HG02885 (cell line): ENCODE measurements around the gene LTB.
A peak's percentile ranks its signal among the peaks of the same experiment; 100 is the strongest.

Experiments used
- ATAC-seq: cut with Tn5 transposase; IDR thresholded peaks from one replicate; pipeline ENCODE4 v1.9.1; 2021; ENCODE audit warnings: mild to moderate bottlenecking; ENCODE audit not compliant: unreplicated experiment, poor library complexity

The LTB gene

DNA sequence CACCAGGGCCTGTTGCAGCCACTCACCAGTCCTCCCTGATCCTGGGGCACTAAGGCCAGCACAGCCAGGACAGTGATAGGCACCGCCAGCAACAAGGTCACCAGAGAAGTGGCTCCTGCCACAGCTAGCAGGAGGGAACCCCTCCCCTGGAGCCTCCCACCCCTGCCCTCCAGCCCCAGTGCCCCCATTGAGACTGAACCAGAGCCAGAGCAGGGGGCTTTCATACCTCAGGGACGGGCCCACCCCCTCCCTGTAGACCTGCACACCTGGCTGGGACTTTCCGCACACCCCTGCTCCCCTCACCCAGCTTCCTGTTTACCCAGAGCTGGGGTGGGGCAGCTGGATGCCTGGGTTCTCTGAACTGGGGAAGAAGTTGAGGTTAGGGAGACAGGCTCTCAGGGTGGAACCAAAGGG, at the start of gene LTB:
Gene LTB (minus strand): TSS at position 195 of the 414 bp plus-strand sequence. CDS start 7 bp downstream, at position 188.
- no peak for ATAC-seq

DNA sequence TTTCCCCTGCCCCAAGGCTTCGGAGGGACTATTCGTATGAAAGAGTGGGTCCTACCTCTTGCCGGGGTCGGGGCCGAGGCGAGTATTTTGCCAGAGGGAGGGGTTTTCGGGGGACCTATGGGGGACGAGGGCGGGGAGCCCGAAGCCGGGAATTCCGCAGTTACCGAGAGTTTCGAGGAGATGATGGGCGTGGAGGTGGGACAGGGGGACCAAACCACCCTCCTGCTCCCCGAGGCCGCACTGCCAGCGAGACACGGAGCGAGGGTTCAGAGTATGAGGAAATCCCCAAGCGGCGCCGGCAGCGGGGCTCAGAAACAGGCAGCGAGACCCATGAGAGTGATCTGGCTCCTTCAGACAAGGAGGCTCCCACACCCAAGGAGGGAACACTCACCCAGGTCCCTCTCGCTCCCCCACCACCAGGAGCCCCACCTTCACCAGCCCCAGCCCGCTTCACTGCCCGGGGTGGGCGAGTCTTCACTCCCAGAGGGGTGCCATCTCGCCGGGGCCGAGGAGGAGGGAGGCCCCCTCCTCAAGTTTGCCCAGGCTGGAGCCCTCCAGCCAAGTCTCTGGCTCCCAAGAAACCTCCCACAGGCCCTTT, 49.6 kb upstream of the LTB start:
- ATAC-seq: no peak

DNA sequence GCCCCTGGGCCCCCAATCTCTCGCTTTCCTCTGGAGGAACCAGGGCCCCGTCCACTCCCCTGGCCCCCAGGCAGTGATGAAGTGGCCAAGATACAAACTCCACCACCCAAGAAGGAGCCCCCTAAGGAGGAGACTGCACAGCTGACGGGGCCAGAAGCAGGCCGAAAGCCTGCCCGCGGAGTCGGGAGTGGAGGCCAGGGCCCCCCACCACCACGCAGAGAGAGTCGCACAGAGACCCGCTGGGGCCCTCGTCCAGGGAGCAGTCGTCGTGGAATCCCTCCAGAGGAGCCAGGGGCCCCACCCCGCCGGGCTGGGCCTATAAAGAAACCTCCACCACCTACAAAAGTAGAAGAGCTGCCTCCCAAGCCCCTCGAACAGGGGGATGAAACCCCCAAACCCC, 49.0 kb upstream of the LTB start:
- ATAC-seq: no peak

- no peak for ATAC-seq
Observed at GRCh38 chr6:31630177-31630934, 48.1 kb upstream of the LTB start.

DNA sequence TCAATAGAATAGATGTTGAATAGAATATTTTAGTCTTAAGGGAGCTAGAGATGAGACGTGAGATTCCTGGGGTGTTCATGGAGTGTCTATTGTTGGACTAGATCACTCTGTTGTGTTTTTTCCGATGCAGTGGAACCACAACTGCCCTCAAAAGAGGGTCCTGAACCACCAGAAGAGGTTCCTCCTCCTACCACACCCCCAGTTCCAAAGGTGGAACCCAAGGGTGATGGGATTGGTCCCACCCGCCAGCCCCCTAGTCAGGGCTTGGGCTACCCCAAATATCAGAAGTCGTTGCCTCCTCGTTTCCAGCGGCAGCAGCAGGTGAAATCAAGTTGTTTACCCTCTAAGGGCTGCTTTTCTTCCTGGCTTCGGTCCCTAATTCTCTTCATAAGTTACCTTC, 46.8 kb upstream of the LTB start:
- ATAC-seq: no peak

DNA sequence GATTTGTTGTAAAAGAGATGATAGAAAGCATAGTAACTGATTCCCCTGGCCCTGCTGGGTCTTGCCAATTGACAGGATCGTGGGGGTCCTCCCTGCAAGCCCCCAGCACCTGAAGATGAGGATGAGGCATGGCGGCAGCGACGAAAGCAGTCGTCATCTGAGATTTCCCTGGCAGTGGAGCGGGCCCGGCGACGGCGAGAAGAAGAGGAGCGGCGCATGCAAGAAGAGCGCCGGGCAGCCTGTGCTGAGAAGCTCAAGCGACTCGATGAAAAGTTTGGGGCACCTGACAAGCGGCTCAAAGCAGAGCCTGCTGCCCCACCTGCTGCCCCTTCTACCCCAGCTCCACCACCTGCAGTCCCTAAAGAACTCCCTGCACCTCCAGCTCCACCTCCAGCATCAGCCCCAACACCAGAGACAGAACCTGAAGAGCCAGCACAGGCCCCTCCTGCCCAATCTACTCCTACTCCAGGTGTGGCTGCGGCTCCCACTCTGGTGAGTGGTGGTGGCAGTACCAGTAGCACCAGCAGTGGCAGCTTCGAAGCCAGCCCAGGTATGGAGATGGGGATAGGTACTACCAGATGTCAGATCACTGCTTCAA, 45.6 kb upstream of the LTB start:
- ATAC-seq: no peak

DNA sequence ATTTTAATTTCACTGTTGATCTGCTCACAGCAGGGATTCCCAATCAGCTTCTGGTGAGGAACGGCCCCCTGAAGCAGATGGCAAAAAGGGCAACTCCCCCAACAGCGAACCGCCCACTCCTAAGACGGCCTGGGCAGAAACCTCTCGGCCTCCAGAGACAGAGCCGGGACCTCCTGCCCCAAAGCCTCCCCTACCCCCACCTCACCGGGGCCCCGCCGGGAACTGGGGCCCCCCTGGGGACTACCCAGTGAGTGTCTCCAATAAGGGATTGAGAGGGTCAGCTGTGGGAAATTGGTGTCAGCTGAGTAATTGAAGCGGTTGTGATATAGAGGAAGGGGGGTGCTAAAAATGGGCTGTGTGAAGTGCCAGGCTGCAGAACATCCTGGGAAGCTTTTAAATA, 44.7 kb upstream of the LTB start:
- no peak for ATAC-seq

DNA sequence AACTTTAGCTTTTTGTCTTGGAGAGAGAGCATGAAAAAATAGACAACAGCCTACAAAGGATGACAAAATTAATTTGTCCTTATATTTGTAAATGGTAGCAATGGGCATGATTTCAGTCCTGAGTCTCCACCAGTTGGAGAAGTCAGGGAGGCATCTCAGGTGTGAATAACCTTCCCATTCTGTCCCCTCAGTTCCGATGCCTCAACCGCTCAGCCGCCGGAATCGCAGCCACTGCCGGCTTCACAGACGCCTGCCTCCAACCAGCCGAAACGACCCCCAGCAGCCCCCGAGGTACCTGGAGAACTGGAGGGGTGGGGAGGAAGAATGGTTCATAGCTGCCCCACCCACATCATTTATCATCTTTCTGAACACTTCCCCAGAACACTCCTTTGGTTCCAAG, 41.8 kb upstream of the LTB start:
- ATAC-seq: no peak

GRCh38 chr6:31622684-31623091, 40.5 kb upstream of the LTB start:
- ATAC-seq: no peak

DNA sequence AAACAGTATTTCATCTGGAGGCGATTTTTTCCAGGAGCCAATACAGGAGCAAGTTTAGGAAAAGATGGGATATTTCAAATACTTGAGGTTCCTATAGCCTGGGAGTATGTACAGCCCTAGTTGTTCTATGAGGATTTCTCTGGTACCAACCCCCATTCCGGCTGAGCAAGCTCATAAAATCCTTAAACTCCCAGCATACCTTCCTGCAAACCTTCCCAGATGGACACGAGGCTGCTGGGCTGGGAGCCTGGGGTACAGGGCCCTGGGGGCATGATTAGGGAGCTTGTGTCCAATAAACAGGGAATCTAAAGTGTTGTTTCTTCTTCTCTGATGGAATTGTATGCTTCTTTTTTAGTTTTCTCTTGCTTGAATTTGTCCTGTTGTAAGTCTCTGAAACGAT, 39.8 kb upstream of the LTB start:
- no peak for ATAC-seq

DNA sequence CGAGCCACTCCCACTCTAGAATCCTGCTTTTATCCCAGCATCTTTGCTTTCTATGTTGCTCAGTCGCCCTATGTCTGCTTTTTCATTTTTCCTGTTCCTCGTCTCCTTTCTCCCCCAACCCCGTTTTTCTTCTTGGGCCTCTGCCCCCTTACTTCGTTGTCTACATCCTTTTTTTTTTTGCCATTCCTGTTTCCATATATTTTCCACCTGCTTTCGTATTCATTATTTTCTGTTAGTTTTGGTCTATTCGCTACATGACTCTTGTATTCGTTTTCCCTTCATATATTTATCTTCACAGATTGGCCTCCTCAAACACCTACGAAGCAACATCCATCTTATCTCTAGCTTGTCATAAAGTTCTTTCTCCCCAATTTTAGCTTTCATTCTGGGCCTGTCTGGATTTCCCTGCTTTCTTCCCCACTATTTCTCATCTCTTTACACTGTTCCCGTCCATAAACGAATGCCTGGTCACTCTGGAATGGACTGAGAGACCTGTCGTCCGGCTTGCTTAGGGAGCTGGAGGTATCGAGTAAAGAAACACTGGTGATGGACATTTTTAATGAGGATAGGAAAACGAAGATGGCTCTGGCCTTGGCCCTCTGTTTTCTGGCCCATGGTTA, 39.2 kb upstream of the LTB start:
- ATAC-seq: no peak

DNA sequence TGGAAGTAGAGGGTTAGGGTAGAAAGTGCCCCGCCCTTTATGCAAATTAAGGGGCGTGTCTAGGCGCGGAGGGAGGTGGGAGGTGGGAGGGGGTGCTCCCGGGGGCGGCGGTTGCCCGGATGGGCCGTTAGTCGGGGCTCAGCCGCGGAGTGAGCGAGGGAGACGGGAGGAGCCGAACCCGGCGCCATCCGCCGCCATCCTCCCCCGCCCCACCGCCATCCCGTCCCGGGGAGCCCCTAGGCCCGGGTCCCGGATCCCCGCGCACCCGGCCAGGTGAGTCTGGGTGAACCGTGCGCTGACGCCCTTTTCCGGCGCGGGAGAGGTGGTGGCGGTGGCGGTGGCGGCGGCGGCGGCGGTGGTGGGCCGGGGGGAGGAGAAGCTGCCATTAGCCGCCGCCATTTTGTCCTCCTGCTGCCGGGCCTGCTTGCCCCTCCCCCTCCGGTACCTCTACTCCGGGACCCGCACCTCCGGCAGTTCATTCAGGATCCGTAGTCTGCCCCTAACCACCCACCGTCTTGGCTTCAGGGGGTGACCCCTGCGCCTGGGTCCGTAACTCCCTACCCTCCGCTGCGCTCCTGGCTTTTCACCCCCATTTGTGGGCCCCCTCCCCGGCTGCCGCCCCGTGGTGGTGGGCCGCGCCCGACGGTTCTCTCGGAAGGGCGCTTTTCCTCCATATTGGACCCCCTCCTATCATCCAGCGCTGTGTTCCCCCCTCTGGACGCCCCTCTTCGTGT, 38.5 kb upstream of the LTB start, which contains the start of gene PRRC2A:
Gene PRRC2A (plus strand): TSS at position 130 of the 734 bp plus-strand sequence. CDS start 2,075 bp downstream, outside the sequence.
- peak; percentile 65 for ATAC-seq

GRCh38 chr6:31619805-31620585, 37.8 kb upstream of the LTB start:
- ATAC-seq: peak; percentile 85

DNA sequence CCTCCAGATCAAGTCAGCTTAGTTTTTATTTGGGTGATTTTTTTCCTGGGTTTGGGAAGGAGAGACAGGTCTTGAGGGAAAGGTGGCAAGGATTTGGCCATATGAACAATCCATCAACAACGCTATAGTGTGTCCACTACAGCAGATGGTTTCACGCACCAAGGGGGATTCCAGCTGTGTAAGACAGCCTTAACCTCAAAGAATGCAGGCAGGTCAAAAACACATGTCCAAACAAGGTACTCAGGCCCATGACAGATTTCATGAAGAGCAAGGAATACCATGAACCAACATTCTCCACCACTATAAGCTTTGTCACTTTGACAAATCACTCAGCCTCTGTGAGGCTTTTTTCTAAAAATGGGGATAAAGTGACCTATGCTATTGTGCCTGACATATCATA, 34.8 kb upstream of the LTB start:
- no peak for ATAC-seq

DNA sequence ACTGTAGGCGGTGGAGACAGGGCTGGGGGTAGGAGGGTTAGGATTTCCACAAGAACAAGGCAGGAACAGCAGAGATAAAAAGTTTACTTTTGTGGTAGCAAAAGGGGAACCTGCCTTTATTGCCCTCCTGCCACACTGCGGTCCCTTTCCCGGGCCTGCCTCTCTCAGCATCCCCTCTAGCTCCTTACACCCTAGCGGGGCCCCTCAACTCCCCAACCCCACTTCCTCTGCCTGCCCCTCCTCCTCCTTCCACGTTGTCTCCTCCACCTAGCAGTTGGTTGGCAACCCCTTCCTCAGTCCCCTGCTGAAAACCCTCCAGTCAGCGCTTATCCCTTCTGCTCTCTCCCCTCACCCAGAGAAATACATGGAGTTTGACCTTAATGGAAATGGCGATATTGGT, 33.5 kb upstream of the LTB start:
- no peak for ATAC-seq

DNA sequence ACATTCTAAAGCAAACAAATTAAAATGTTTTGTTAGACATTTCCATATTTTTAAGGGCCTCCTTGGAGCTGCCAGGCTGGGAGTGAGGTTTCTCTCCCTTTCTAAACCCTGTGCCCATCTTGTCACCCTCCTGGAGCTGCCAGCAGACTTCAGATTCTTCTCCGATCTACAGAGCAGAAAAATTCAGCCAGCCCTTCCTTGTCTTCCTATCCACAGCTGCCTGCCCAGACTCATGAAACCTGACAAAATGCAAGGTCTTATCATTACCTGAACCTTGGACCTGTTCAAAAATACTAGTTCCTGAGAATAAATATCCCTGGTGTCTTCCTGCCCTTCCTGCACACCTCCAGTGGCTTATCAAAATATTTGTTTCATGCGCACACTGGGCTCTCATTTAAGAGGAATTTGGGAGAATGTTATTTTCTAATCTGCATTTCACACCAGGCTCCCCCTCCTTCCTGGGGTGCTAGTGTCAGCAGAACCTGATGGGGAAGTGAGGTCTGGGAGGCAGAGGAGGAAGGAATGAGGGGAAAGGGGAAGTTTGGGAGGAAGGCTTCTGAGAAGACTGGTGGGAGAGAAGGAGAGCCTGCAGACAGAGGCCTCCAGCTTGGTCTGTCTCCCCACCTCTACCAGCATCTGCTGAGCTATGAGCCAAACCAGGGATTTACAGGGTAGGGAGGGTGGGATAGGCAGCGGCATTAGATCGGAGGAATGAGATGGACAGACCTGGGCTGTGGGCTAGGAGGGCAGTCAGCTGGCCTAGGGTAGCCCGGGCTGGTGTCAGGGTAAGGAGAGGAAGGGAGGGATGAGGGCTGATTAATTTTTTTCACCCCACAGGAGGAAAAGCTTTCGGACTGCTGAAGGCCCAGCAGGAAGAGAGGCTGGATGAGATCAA, 32.7 kb upstream of the LTB start, which contains the start of gene AIF1:
Gene AIF1 (plus strand): TSS at position 551 of the 895 bp plus-strand sequence. CDS start 96 bp downstream, at position 647.
- ATAC-seq: no peak

- no peak for ATAC-seq
Observed at GRCh38 chr6:31614075-31614619, 31.9 kb upstream of the LTB start.

GRCh38 chr6:31610968-31611367, 28.7 kb upstream of the LTB start:
- no peak for ATAC-seq
